ENCODE results near the gene RAP1GAP2.

DNA sequence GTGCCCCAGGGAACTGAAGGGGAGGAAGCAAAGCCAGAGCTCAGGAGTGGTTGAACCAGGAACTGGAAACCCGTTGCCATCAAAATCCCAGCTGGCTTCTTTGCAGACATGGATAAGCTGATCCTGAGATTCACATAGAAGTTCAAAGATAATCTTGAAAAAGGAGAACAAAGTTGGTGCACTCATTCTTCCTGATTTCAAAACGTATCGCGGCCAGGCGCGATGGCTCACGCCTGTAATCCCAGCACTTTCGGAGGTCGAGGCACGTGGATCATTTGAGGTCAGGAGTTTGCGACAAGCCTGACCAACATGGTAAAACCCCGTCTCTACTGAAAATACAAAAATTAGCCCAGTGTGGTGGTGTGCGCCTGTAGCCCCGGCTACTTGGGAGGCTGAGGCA is 7.1 kb downstream of the RAP1GAP2 start:
- no peak for TF ChIP-seq POLR2A (IDR thresholded peaks at IDR 0.05)
- TF ChIP-seq, protein P1, sequence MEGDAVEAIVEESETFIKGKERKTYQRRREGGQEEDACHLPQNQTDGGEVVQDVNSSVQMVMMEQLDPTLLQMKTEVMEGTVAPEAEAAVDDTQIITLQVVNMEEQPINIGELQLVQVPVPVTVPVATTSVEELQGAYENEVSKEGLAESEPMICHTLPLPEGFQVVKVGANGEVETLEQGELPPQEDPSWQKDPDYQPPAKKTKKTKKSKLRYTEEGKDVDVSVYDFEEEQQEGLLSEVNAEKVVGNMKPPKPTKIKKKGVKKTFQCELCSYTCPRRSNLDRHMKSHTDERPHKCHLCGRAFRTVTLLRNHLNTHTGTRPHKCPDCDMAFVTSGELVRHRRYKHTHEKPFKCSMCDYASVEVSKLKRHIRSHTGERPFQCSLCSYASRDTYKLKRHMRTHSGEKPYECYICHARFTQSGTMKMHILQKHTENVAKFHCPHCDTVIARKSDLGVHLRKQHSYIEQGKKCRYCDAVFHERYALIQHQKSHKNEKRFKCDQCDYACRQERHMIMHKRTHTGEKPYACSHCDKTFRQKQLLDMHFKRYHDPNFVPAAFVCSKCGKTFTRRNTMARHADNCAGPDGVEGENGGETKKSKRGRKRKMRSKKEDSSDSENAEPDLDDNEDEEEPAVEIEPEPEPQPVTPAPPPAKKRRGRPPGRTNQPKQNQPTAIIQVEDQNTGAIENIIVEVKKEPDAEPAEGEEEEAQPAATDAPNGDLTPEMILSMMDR (IDR thresholded peaks at IDR 0.05) = no peak
